GM10266 (cell line): Measurements from ENCODE around the gene TRIO.

Source experiments
- DNase-seq: peaks from one replicate; pipeline ENCODE4 v3.0.0; 2012; ENCODE audit errors: extremely low spot score
- CTCF ChIP-seq: IDR thresholded peaks from 2 replicates; pipeline ENCODE4 v1.5.1; 2012; ENCODE audit warnings: mild to moderate bottlenecking, low read depth; ENCODE audit not compliant: control insufficient read depth, insufficient read depth; ENCODE audit errors: missing control alignments

The TRIO gene

DNA sequence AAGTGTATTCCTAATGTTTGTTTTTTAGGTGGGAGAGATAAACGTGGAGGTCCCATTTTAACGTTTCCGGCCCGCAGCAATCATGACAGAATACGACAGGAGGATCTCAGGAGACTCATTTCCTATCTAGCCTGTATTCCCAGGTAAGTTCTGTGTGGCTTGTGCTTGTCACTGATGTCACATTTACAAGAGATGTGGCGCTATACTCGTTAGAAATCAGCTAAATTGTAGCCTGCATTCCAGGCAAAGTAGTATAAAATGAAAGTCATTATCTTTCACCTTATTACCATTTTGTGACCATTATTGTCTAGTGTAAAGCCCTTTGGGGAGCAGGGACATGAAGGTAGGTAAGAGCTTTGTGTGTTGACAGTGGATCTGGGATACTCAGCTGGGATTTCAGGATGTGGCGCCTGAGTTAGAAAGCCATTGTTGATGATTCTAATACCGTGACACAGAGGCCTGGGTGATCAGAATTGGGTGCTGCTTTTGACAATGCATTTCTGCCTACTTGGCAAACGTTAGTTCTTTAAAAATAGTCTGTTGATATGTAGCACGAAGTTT, 137.2 kb downstream of the TRIO start:
- DNase-seq: no peak
- TF ChIP-seq CTCF: no peak

GRCh38 chr5:14281746-14282181, 138.6 kb downstream of the TRIO start:
- TF ChIP-seq CTCF: no peak
- DNase-seq: peak; percentile 37

DNA sequence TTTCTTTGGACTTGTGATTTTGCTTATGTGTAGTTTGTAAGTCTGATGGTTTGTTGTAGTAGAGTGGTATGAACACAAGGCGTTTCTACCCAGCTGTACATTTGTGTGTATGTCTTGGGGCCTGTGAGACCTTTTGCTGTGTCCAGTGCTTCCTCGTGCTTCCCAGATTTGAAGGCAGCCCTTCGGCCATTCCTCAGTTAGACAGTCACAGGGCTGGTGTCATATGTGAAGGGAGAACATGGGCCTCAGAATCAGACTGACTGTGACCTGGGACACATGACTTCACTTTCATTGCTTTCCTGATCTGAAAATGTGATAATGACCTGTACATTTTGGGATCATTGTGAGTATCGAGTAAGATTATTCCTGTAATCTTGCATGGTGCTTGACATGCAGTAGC, 140.0 kb downstream of the TRIO start:
- TF ChIP-seq CTCF: no peak
- DNase-seq: no peak

GRCh38 chr5:14284392-14285148, 141.4 kb downstream of the TRIO start:
- no peak for TF ChIP-seq CTCF
- DNase-seq: no peak

GRCh38 chr5:14286007-14286406, 142.9 kb downstream of the TRIO start:
- no peak for DNase-seq
- no peak for TF ChIP-seq CTCF

- TF ChIP-seq CTCF: no peak
- peak; percentile 39 for DNase-seq
These were observed 143.7 kb downstream of the TRIO start for GRCh38 chr5:14286574-14287421.
